Retinal pigment epithelial cell (primary cell): ENCODE data around the gene TBC1D32.

Experiments used
- DNase-seq: peaks from one replicate; pipeline ENCODE4 v3.0.0-alpha.2; 2010; ENCODE audit warnings: low read depth
- H3K4me3 ChIP-seq: 2 replicates; pipeline ENCODE4 v1.5.1; 2011; ENCODE audit warnings: mild to moderate bottlenecking, low read length, control low read depth, moderate library complexity
- TF ChIP-seq, protein P1 (sequence below): conservative IDR thresholded peaks from 2 replicates; pipeline ENCODE4 v1.5.1; 2011; ENCODE audit warnings: low read depth, low read length, control low read depth, inconsistent platforms

TBC1D32 gene

GRCh38 chr6:121247386-121247785, 86.9 kb downstream of the TBC1D32 start:
- DNase-seq, result no peak
- H3K4me3 ChIP-seq, result no peak overlapping the region
- TF ChIP-seq, protein P1, sequence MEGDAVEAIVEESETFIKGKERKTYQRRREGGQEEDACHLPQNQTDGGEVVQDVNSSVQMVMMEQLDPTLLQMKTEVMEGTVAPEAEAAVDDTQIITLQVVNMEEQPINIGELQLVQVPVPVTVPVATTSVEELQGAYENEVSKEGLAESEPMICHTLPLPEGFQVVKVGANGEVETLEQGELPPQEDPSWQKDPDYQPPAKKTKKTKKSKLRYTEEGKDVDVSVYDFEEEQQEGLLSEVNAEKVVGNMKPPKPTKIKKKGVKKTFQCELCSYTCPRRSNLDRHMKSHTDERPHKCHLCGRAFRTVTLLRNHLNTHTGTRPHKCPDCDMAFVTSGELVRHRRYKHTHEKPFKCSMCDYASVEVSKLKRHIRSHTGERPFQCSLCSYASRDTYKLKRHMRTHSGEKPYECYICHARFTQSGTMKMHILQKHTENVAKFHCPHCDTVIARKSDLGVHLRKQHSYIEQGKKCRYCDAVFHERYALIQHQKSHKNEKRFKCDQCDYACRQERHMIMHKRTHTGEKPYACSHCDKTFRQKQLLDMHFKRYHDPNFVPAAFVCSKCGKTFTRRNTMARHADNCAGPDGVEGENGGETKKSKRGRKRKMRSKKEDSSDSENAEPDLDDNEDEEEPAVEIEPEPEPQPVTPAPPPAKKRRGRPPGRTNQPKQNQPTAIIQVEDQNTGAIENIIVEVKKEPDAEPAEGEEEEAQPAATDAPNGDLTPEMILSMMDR, result no peak

GRCh38 chr6:121242386-121242785, 91.9 kb downstream of the TBC1D32 start:
- TF ChIP-seq, protein P1, result no peak
- no peak for DNase-seq
- H3K4me3 ChIP-seq, result no peak overlapping the region

GRCh38 chr6:121237859-121238258, 96.4 kb downstream of the TBC1D32 start:
- TF ChIP-seq, protein P1, result no peak
- H3K4me3 ChIP-seq, result no peak overlapping the region
- DNase-seq, result no peak

- no peak overlapping the region for H3K4me3 ChIP-seq
- no peak for DNase-seq
- TF ChIP-seq, protein P1, result no peak
Observed at GRCh38 chr6:121236984-121237383, 97.3 kb downstream of the TBC1D32 start.

GRCh38 chr6:121235386-121235785, 98.9 kb downstream of the TBC1D32 start:
- peak; percentile 17 for DNase-seq
- no peak overlapping the region for H3K4me3 ChIP-seq
- TF ChIP-seq, protein P1, result no peak

DNA sequence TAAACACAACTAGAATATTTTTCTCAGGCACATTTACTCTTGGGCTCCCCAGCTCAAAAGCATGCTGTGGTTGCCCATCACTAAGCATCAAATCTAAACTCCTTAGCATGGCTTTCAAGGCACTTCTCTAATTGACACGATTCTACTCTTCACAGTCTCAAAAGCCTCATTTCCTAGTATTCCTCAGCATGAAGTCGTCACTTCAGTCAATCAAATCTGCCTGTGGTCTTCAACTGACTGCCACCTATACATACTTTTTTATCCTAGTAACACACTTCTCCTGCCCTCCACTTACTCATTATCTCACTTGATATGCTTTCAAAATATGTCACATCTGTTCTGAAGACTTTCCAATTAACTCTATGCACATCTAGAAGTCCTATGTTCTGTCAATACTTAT, 110.3 kb downstream of the TBC1D32 start:
- H3K4me3 ChIP-seq, result no peak overlapping the region
- TF ChIP-seq, protein P1, result no peak
- DNase-seq, result no peak

- DNase-seq, result no peak
- TF ChIP-seq, protein P1, result no peak
- no peak overlapping the region for H3K4me3 ChIP-seq
Observed at GRCh38 chr6:121223212-121223611, 111.1 kb downstream of the TBC1D32 start.
